ENCODE results near the gene OR1D5. TPM values are rescaled to one million over a fixed set of nuclear protein-coding genes. Genes with fewer than 3 reads are reported as not detected.
"Not testable (repeated sequence)": the region's sequence is repeated elsewhere in the genome, so short reads cannot be mapped to it uniquely, and the experiment has no call there.

OR1D5 gene
- total RNA-seq = not detected

- H3K9me3 ChIP-seq; H3K4me1 ChIP-seq (replicated peaks); H3K36me3 ChIP-seq; intact Hi-C loops (cut with DNase I); H3K27me3 ChIP-seq (replicated peaks; ENCODE audit: insufficient read depth); DNase-seq (ENCODE audit: low spot score); H3K27ac ChIP-seq; H3K4me3 ChIP-seq: not testable (repeated sequence)
- WGBS = no CpG with 5 or more reads among the region's 2 CpGs
Measured at GRCh38 chr17:3063507-3063906, at the start of gene OR1D5. Gene OR1D5 (minus strand): TSS chr17:3063607. CDS start chr17:3063607, 0 bp downstream.

GRCh38 chr17:3104322-3104721 is 40.9 kb upstream of the OR1D5 start, which contains the start of gene OR1D2:
Gene OR1D2 (minus strand): TSS chr17:3104422. CDS start chr17:3092996, 11,426 bp downstream.
- Histone ChIP-seq H3K4me1 (replicated peaks) (no peaks in the 10 kb centered on the region), H3K4me3 (no peak within 1 kb of the TSS), H3K27ac (no peak within 1 kb of the TSS), H3K9me3 (no peaks in the 10 kb centered on the region), H3K36me3 (no peaks in the 10 kb centered on the region), H3K27me3 (replicated peaks; ENCODE audit: insufficient read depth) (no peaks in the 10 kb centered on the region)
- TF ChIP-seq CTCF (IDR thresholded peaks at IDR 0.05) (no peak), POLR2AphosphoS5 (IDR thresholded peaks at IDR 0.05) (no peak), POLR2A (IDR thresholded peaks at IDR 0.05) (no peak)
- DNase-seq (ENCODE audit: low spot score) = no peak
- intact Hi-C loops (cut with DNase I) = no loop called here
- WGBS = 65% methylated on average over 3 of the region's 3 CpGs

- H3K27ac ChIP-seq; intact Hi-C loops (cut with DNase I); H3K9me3 ChIP-seq; DNase-seq (ENCODE audit: low spot score); H3K4me1 ChIP-seq (replicated peaks); H3K36me3 ChIP-seq; H3K27me3 ChIP-seq (replicated peaks; ENCODE audit: insufficient read depth); H3K4me3 ChIP-seq: not testable (repeated sequence)
- 78% methylated on average over 4 of the region's 4 CpGs for WGBS
Measured at GRCh38 chr17:3073850-3074249, 10.4 kb upstream of the OR1D5 start.

GRCh38 chr17:3065192-3065591 is 1.8 kb upstream of the OR1D5 start:
- H3K27me3 ChIP-seq (replicated peaks; ENCODE audit: insufficient read depth); H3K9me3 ChIP-seq; H3K4me1 ChIP-seq (replicated peaks); H3K36me3 ChIP-seq; DNase-seq (ENCODE audit: low spot score); H3K27ac ChIP-seq; H3K4me3 ChIP-seq; intact Hi-C loops (cut with DNase I): not testable (repeated sequence)
- WGBS = 33% methylated on average over 1 of the region's 1 CpG

- 87% methylated on average over 8 of the region's 8 CpGs for WGBS
- H3K27ac ChIP-seq; H3K4me1 ChIP-seq (replicated peaks); DNase-seq (ENCODE audit: low spot score); H3K9me3 ChIP-seq; H3K4me3 ChIP-seq; H3K36me3 ChIP-seq; intact Hi-C loops (cut with DNase I); H3K27me3 ChIP-seq (replicated peaks; ENCODE audit: insufficient read depth): not testable (repeated sequence)
Measured at GRCh38 chr17:3062824-3063377, 506 bp downstream of the OR1D5 start.

- H3K27ac ChIP-seq; H3K9me3 ChIP-seq; DNase-seq (ENCODE audit: low spot score); intact Hi-C loops (cut with DNase I); H3K27me3 ChIP-seq (replicated peaks; ENCODE audit: insufficient read depth); H3K36me3 ChIP-seq; H3K4me1 ChIP-seq (replicated peaks); H3K4me3 ChIP-seq: not testable (repeated sequence)
- 100% methylated on average over 1 of the region's 2 CpGs for WGBS
Measured at GRCh38 chr17:3054868-3055267, 8.5 kb downstream of the OR1D5 start.

GRCh38 chr17:3049705-3050295 is 13.6 kb downstream of the OR1D5 start:
- WGBS = 80% methylated on average over 8 of the region's 8 CpGs

More at GRCh38 chr17:3049705-3050295, 13.6 kb downstream of the OR1D5 start:
- Histone ChIP-seq H3K4me3 (no peak overlapping the region), H3K4me1 (replicated peaks) (no peaks in the 10 kb centered on the region), H3K9me3 (no peaks in the 10 kb centered on the region), H3K27me3 (replicated peaks; ENCODE audit: insufficient read depth) (no peaks in the 10 kb centered on the region), H3K27ac (no peak overlapping the region), H3K36me3 (no peaks in the 10 kb centered on the region)
- no peak for DNase-seq (ENCODE audit: low spot score)
- no peak for TF ChIP-seq POLR2AphosphoS5 (IDR thresholded peaks at IDR 0.05)
- TF ChIP-seq CTCF (IDR thresholded peaks at IDR 0.05) = no peak
- TF ChIP-seq POLR2A (IDR thresholded peaks at IDR 0.05) = no peak
- intact Hi-C loops (cut with DNase I) = loop anchor here (10.0 kb wide), 1 partner anchor 595 kb away; no protein-coding TSS in a partner anchor

All from prostate gland (tissue), 2 donors.